GM12891 (cell line): ENCODE measurements around the gene SPDL1.
"Not testable (repeated sequence)": the region's sequence is repeated elsewhere in the genome, so short reads cannot be mapped to it uniquely, and the experiment has no call there.

ENCODE experiments used
- DNase-seq: peaks from one replicate; pipeline ENCODE4 v3.0.0; 2011; ENCODE audit warnings: low spot score; ENCODE audit not compliant: insufficient read length
- FAIRE-seq: peaks from 2 replicates; lab custom pipeline; 2011; peaks lifted over from hg19 to GRCh38; lab: Jason Lieb, UNC
- PAX5 ChIP-seq: IDR thresholded peaks from 2 replicates; pipeline ENCODE4 v1.6.1; 2011; ENCODE audit warnings: low read length, moderate library complexity, mild to moderate bottlenecking; ENCODE audit not compliant: insufficient read depth, severe bottlenecking
- POLR2A ChIP-seq: IDR thresholded peaks from 2 replicates; pipeline ENCODE4 v1.6.1; 2011; ENCODE audit warnings: low read depth, low read length, control low read depth
- POLR2AphosphoS5 ChIP-seq: IDR thresholded peaks from 2 replicates; pipeline ENCODE4 v1.6.1; 2011; ENCODE audit warnings: low read depth, low read length, control low read depth
- POU2F2 ChIP-seq: IDR thresholded peaks from 2 replicates; pipeline ENCODE4 v1.6.1; 2011; ENCODE audit warnings: low read depth, mild to moderate bottlenecking, control low read depth, low read length, moderate library complexity
- SPI1 ChIP-seq: IDR thresholded peaks from 2 replicates; pipeline ENCODE4 v1.6.1; 2011; ENCODE audit warnings: low read depth, low read length, control low read depth
- TAF1 ChIP-seq: IDR thresholded peaks from 2 replicates; pipeline ENCODE4 v1.6.1; 2011; ENCODE audit warnings: low read depth, low read length, control low read depth

SPDL1 gene

GRCh38 chr5:169610606-169611005 lies 27.0 kb downstream of the SPDL1 start:
- no peak for TF ChIP-seq POLR2A
- TF ChIP-seq SPI1, result no peak
- no peak for TF ChIP-seq POU2F2
- TF ChIP-seq POLR2AphosphoS5, result no peak
- TF ChIP-seq TAF1, result no peak
- TF ChIP-seq PAX5, result no peak
- no peak for DNase-seq
- no peak for FAIRE-seq

DNA sequence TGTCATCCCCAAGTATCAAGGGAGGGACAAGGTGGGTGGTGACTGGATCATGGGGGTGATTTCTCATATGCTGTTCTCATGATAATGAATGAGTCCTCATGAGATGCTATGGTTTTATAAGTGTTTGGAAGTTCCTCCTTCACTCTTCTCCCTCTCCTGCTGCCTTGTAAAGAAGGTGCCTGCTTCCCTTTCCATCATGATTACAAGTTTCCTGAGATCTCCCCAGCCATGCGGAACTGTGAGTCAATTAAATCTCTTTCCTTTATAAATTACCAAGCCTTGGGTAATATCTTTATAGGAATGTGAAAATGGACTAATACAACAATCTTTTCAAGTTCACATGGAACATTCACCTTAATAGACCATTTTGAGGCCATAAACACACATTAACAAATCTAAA lies 32.0 kb downstream of the SPDL1 start:
- no peak for FAIRE-seq
- TF ChIP-seq POLR2AphosphoS5 (no peak), POLR2A (no peak), SPI1 (no peak), TAF1 (no peak), POU2F2 (no peak), PAX5 (no peak)
- no peak for DNase-seq

DNA sequence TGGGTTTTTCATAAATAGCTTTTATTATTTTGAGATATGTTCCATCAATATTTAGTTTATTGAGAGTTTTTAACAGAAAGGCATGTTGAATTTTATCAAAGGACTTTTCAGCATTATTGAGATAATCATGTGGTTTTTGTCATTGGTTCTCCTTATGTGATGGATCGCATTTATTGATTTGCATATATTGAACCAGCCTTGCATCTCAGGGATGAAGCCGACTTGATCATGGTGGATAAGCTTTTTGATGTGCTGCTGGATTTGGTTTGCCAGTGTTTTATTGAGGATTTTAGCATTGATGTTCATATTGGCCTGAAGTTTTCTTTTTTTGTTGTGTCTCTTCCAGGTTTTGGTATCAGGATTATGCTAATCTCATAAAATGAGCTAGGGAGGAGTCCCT lies 40.7 kb downstream of the SPDL1 start:
- DNase-seq, FAIRE-seq: not testable (repeated sequence)

DNA sequence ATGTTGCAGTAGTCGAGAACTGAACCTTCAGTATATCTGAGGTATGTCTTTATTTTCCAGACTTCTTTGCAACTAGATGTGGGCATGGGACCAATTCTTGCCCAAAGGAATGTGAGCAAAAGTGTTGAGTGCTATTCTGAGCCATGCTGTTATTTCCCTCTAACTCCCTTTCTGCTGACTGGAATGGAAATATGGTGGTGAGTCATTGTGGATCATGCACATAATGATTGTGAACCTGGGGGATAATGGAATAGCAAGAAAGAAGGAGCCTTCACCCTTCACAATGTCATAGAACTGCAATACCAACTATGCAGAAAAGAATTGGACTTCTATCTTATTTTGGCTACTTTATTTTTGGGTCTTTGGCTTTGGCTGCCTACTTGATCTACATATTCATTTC lies 43.2 kb downstream of the SPDL1 start:
- FAIRE-seq, result no peak
- DNase-seq, result no peak
- no peak for TF ChIP-seq SPI1
- TF ChIP-seq POLR2A, result no peak
- no peak for TF ChIP-seq POU2F2
- TF ChIP-seq TAF1, result no peak
- no peak for TF ChIP-seq POLR2AphosphoS5
- TF ChIP-seq PAX5, result no peak

DNA sequence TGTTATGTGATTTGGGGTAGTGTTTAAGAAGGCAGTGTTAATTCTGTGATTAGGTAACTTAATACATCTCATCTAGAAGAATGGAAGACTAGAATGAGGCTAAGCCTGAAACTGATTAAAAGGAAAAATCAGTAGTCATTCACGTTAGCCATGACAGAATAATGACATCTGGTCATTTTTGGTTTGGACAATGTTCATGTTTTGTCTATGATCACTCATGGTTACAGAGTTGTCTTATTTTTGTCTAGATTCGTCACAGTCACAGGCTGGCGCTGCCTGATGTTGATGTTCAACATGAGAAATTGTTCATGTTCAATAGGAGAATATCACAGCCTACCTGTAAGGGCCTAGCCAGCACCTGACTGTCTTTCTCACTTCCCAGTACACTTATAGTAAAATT lies 44.0 kb downstream of the SPDL1 start:
- no peak for TF ChIP-seq POLR2A
- TF ChIP-seq TAF1, result no peak
- TF ChIP-seq POLR2AphosphoS5, result no peak
- TF ChIP-seq SPI1, result no peak
- no peak for TF ChIP-seq POU2F2
- TF ChIP-seq PAX5, result no peak

GRCh38 chr5:169628892-169629291 lies 45.3 kb downstream of the SPDL1 start:
- TF ChIP-seq POLR2AphosphoS5, result no peak
- no peak for TF ChIP-seq SPI1
- TF ChIP-seq TAF1, result no peak
- no peak for TF ChIP-seq POLR2A
- TF ChIP-seq PAX5, result no peak
- TF ChIP-seq POU2F2, result no peak
- DNase-seq (no peak), FAIRE-seq (no peak)

More for the DNA sequence above, 44.0 kb downstream of the SPDL1 start:
- FAIRE-seq (no peak), DNase-seq (no peak)

GRCh38 chr5:169629847-169630548 lies 46.4 kb downstream of the SPDL1 start:
- FAIRE-seq, result no peak
- no peak for DNase-seq
- TF ChIP-seq SPI1 (no peak), POLR2AphosphoS5 (no peak), PAX5 (no peak), POU2F2 (no peak), POLR2A (no peak), TAF1 (no peak)

- TF ChIP-seq SPI1 (no peak), POLR2A (no peak), POU2F2 (no peak), PAX5 (no peak), POLR2AphosphoS5 (no peak), TAF1 (no peak)
- FAIRE-seq, result no peak
- no peak for DNase-seq
Observed at GRCh38 chr5:169631360-169631759, 47.8 kb downstream of the SPDL1 start.

- no peak for FAIRE-seq
- TF ChIP-seq TAF1 (no peak), SPI1 (no peak), PAX5 (no peak), POLR2A (no peak), POLR2AphosphoS5 (no peak), POU2F2 (no peak)
Observed at GRCh38 chr5:169632946-169633345, 49.4 kb downstream of the SPDL1 start.

DNA sequence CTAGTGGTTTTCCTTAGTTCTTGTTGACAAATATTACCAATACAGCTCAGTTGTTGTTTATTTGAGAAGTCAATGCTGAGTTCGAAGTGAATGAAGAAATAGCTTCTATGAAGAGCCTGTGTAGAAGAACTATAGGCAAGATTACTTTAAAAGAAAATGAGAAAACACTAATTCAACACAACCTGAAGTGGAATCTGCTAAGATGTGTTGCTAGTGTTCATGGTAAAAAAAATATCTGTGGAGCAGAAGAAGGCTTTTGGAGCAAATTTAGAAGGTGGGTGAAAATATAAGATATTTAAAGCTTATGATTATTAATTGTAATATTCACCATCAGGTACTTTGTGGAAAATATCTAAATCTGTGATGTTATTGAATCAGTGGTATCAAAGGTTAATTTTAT lies 51.0 kb downstream of the SPDL1 start:
- no peak for FAIRE-seq
- no peak for DNase-seq
- TF ChIP-seq POU2F2 (no peak), SPI1 (no peak), POLR2AphosphoS5 (no peak), POLR2A (no peak), PAX5 (no peak), TAF1 (no peak)

More at GRCh38 chr5:169632946-169633345, 49.4 kb downstream of the SPDL1 start:
- no peak for DNase-seq
